ENCODE data around the gene SAFB2.

GRCh38 chr19:5567360-5567969 is 55.1 kb downstream of the SAFB2 start, which contains the start of gene TINCR:
- TF ChIP-seq CTCF (IDR thresholded peaks at IDR 0.05): no peak
- TF ChIP-seq POLR2A (IDR thresholded peaks at IDR 0.05): no peak
- no peak for TF ChIP-seq EP300 (IDR thresholded peaks at IDR 0.05)
- no peak for TF ChIP-seq POLR2AphosphoS5 (IDR thresholded peaks at IDR 0.05)
